Dermis blood vessel endothelial cell (primary cell): ENCODE results near the gene RUSC2. TPM values are rescaled to one million over a fixed set of nuclear protein-coding genes. Genes with fewer than 3 reads are reported as not detected.
"Not testable (repeated sequence)": the region's sequence is repeated elsewhere in the genome, so short reads cannot be mapped to it uniquely, and the experiment has no call there.

Experiments
- DNase-seq: peaks from one replicate; pipeline ENCODE4 v3.0.0; 2010
- total RNA-seq: library from RNA; depleted of rRNA; stranded (reverse); fragments of >200 nt; gene quantifications from 2 replicates; pipeline ENCODE4 v1.2.3, GENCODE V29; 2014

Gene RUSC2
- total RNA-seq, 1 donor from 2014 or later: 15.8 TPM

- peak; percentile 49 for DNase-seq
Observed at GRCh38 chr9:35490910-35491465, 1.1 kb downstream of the RUSC2 start.

- not testable (repeated sequence) for DNase-seq
Observed at GRCh38 chr9:35493119-35493518, 3.2 kb downstream of the RUSC2 start.

- no peak for DNase-seq
Observed at GRCh38 chr9:35495984-35496383, 6.1 kb downstream of the RUSC2 start.

DNA sequence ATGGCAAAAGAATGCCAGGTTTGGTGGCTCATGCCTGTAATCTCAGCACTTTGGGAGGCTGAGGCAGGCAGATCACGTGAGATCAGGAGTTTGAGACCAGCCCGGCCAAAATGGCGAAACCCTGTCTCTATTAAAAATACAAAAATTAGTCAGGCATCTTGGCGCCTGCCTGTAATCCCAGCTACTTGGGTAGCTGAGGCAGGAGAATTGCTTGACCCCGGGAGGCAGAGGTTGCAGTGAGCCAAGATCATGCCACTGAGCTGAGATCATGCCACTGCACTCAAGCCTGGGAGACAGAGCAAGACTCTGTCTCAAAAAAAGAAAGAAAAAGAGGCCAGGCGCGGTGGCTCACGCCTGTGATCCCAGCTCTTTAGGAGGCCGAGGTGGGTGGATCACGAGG lies 8.3 kb downstream of the RUSC2 start:
- DNase-seq: not testable (repeated sequence)

- peak; percentile 38 for DNase-seq
Observed at GRCh38 chr9:35499029-35499700, 9.3 kb downstream of the RUSC2 start.

DNA sequence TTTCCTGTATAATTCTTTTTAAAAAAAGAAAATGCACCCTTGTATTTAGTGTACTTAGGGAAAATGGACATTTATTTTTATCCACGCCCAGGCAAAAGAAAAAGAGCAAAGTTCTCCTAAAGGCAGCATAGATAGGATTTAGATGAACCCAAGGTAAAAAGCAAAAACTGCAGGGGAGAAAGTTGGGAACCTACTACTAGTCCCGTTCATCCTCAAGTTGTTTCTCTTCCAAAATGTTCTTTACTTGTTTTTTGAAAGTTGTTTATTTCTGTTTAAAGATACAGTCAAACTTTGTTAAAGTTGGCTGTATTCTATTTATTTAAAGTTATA lies 9.8 kb downstream of the RUSC2 start:
- no peak for DNase-seq

DNA sequence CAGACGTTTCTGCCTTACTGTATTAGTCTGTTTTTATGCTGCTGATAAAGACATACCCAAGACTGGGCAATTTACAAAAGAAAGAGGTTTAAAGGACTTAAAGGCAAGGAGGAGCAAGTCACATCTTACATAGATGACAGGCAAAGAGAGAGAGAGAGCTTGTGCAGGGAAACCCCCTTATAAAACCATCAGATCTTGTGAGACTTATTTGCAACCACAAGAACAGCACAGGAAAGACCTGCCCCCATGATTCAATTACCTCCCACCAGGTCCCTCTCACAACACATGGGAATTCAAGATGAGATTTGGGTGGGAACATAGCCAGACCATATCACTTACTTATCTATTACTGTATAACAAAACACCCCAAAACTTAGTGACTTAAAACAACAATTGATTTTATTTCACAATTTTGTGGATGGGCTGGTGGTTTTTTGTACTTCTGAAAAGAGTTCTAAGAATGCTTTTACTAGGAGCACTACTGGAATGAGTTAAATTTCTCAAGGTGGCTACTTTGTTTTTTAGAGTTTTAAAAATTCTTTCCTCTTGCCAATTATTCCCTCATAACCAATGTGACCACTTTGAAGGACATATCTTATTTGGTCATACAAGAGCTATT lies 10.3 kb downstream of the RUSC2 start:
- DNase-seq: no peak

GRCh38 chr9:35501946-35502345 lies 12.0 kb downstream of the RUSC2 start:
- peak; percentile 42 for DNase-seq

- DNase-seq: no peak
Observed at GRCh38 chr9:35506359-35506758, 16.4 kb downstream of the RUSC2 start.

DNA sequence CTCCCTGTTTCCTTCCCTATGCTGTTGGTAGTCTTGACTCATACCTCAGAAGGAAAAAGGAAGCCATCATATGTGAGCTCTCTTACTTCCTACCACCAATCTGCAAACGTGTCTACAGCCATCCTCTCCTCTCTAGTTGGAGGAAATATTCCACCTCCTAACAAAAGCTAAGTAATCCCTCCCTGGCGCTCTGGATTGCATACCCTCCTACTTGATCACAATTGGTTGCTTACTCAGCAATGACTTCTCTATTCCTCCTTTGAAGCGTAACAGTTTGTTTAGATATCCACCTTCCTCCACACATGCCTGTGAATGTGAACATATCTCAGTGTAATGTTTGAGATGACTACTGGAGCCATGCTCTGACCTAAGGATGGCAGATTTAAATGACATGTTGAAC lies 18.2 kb downstream of the RUSC2 start:
- peak; percentile 25 for DNase-seq

DNA sequence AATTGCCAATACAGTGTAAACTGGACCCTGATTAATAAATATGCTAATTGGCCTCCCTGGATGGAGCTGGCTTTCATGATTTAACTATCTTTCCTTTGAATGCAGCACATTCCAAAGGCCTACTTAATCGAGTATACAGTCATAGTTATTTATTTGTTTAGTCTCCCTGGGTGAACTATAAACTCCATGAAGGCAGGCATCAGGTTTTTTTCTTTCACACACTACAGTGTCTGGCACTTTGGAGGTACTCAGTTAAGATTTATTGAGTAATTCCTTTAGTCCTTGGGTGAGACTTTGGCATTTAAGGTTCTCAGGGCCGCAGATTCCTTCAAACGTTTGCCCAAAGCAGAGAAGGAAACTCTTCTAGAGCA lies 20.5 kb downstream of the RUSC2 start:
- no peak for DNase-seq

DNA sequence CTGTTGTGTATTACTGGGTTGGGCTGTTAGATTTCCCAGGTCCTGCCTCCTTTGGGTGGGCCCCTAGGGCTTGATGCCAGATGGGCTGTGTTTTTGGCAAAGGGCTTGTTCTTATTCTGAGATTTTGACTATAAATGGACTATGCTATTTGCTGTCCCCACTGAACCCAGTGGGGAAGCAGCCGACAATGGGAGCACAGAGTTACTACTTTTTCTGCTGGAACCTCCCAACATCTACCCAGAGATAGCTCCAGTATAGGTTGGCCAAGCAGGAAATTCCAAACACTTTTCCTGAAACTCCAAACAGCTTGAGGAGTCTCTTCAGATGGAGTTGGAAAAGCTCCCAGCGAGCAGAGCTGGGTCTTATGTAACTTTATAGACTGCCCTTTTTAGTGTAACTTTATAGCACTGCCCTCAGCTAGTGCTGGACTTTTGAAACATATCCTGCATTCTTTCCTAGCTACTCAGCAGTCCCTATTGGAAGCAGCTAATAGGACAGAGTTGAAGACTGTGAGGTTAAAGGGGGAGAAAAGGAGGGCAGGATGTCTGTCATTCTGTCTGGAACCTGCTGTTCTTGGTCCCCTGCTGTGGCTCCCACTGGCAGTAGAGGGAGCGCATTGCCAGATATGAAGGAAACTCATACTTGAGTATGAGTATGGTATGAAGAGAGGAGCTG lies 21.0 kb downstream of the RUSC2 start:
- DNase-seq: peak; percentile 89

- DNase-seq: no peak
Observed at GRCh38 chr9:35511453-35511852, 21.5 kb downstream of the RUSC2 start.

DNA sequence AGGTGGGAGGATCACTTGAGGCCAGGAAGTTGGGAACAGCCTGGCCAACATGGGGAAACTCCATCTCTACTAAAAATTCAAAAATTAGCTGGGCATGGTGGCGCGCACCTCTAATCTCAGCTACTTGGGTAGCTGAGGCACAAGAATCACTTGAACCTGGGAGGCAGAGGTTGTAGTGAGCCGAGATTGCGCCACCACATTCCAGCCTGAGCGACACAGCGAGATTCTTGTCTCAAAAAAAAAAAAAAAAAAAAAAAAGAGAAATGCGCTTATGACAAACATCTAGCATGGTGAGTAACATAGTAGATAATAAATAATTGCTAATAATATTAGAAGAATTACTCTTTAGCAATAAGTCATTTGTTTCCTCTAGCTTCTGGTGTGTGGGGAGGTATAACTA lies 25.9 kb downstream of the RUSC2 start:
- DNase-seq: no peak

GRCh38 chr9:35516479-35516878 lies 26.6 kb downstream of the RUSC2 start:
- DNase-seq: peak; percentile 63

DNA sequence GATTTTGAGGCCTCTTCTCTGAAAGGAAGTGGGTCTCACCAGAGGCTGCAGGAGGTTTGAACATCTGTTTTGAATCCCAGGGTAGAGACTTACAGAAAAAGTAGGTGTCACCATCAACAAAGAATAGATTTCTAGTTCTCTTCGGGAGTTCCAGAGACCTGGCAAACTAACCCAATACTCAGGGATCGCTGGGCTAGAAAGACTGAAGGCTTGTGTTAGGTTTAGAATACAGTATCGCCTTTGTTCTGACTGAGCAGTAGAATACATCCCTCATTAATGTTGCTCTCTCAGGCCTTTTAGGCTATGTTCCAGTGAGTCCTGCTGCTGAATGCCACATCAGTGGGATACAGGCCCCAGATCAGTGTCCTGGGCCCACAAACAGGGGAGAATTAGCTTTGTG lies 27.2 kb downstream of the RUSC2 start:
- DNase-seq: no peak

- DNase-seq: no peak
Observed at GRCh38 chr9:35517552-35518224, 27.8 kb downstream of the RUSC2 start.

DNA sequence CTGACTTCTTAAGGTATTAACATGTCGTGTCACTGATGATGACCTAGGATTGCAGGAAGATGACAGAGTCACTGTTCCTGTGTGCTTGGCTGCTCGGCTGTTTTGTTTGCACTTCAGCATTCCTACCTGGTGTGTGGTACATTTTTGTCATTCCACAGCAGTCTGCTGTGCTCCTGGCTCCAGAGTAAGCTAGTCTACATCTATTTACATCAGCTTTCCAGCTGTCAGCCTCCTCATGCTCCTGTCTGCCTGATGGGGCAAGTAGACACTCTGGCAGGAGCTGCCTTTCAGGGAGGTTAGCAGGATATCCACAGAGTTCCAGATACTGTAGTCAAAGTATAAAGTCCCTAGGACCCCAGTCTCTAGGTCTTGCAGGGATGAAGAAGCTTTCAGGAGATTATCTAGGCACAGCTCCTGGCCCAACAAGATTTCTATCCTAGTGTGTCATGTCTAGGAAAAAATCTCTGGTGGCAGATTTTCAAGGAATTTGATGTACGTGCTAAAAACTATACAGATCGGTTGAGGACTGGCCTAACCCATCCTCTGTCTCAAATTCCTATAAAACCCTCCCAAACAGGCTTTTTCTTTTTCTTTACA lies 28.4 kb downstream of the RUSC2 start:
- DNase-seq: peak; percentile 89

DNA sequence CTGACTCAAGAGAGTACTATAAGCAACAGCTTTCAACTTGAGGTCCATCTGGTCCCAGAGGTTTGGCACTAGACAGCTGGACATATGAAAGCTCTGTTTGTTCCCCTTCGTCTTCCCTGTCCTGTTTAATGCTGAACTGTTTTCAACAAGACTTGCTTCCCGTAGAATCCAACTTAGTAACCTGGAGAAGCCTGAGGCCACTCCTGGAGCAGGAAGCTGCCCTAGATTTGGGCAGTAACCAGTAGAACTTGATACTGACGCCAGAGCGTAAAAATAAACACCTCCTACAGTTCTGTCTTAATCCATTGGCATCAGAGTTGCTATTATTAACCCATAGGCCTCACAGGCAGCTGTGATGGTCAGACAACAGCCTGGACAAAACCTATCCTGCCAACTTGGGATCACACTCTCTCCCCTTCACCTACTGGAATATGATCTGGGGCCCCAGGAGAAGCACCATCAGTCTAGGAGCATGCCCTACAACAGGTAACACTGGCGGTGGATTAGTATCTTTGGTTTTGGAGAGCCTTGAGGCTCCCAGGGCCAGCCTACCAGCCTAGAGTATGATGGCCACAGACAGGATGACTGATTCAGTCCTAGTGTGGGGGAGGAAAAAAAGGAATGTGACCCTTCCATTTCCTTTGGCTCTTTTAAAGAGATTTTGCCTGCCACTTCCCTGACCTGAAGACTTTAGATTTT lies 29.2 kb downstream of the RUSC2 start:
- peak; percentile 60 for DNase-seq

- peak; percentile 33 for DNase-seq
Observed at GRCh38 chr9:35519692-35520363, 29.9 kb downstream of the RUSC2 start.

- peak; percentile 26 for DNase-seq
Observed at GRCh38 chr9:35520364-35520710, 30.4 kb downstream of the RUSC2 start.

DNA sequence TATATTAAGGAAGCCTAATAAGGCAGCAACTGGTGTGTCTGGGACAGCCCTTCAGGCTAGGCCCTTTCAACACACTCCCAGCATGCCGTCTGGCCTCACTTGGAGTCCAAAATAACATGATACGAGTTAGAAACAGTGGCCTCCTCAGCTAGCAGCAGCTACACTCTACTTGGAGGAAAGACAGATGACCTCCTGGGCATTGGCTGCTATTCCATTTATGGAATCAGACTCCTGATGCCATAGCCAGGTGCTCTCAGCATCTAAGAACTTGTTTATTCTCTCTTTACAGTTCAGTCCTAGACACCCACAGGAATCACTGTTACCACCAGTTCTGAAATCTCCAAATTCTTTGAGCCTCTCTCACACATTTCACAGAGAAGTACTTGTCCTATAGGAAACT lies 31.8 kb downstream of the RUSC2 start:
- DNase-seq: no peak
